GM20000 (cell line): ENCODE results near the gene OR51B6.
"Not testable (repeated sequence)": the region's sequence is repeated elsewhere in the genome, so short reads cannot be mapped to it uniquely, and the experiment has no call there.

ENCODE experiments used
- DNase-seq: peaks from one replicate; pipeline ENCODE4 v3.0.0; 2012; ENCODE audit warnings: low spot score
- TF ChIP-seq, protein P1 (sequence below): IDR thresholded peaks from 2 replicates; pipeline ENCODE4 v1.5.1; 2012; ENCODE audit warnings: mild to moderate bottlenecking, control low read depth; ENCODE audit errors: extremely low read depth, missing control alignments

Gene OR51B6, protein sequence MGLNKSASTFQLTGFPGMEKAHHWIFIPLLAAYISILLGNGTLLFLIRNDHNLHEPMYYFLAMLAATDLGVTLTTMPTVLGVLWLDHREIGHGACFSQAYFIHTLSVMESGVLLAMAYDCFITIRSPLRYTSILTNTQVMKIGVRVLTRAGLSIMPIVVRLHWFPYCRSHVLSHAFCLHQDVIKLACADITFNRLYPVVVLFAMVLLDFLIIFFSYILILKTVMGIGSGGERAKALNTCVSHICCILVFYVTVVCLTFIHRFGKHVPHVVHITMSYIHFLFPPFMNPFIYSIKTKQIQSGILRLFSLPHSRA

DNA sequence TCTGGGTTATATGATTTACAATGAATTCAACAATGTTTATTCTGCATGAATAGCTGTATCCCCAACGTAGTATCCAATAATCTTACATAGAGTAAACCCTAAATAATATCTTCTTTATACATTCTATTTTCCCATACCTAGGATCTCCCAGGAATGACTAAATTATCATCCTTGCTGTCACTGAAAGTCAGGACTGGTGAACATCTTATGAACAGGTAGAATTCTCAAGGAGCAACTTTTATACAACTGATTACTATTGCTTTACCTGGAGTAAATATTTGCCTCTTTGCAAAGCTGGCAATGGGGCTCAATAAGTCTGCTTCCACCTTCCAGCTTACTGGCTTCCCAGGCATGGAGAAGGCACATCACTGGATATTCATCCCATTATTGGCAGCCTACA is at the start of gene OR51B6:
OR51B6 (plus strand) TSS at position 301 of the 400 bp plus-strand sequence; CDS start at position 301, 0 bp downstream.
- no peak for DNase-seq
- TF ChIP-seq, protein P1, sequence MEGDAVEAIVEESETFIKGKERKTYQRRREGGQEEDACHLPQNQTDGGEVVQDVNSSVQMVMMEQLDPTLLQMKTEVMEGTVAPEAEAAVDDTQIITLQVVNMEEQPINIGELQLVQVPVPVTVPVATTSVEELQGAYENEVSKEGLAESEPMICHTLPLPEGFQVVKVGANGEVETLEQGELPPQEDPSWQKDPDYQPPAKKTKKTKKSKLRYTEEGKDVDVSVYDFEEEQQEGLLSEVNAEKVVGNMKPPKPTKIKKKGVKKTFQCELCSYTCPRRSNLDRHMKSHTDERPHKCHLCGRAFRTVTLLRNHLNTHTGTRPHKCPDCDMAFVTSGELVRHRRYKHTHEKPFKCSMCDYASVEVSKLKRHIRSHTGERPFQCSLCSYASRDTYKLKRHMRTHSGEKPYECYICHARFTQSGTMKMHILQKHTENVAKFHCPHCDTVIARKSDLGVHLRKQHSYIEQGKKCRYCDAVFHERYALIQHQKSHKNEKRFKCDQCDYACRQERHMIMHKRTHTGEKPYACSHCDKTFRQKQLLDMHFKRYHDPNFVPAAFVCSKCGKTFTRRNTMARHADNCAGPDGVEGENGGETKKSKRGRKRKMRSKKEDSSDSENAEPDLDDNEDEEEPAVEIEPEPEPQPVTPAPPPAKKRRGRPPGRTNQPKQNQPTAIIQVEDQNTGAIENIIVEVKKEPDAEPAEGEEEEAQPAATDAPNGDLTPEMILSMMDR, result no peak

DNA sequence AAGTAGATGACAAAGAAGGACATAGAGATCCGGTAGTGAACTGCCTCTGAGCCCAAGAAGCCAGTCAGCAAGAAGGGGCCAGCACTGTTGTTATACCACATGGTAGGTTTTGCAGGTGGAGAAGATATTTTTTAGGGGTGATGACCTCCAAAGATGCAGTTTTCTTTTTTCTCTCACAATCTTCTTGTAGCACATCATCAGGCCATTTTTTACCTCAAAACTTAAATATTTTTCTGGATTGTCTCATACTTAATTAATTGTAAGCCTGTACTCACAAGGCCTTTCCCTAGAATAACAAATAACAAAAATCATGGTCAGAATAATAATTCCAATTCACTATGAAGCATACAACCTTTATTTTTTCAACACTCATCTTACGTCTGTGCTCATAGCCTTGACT is 49.5 kb upstream of the OR51B6 start, which contains the start of gene OR51B4:
OR51B4 (minus strand) TSS at position 101 of the 400 bp plus-strand sequence; CDS start at position 101, 0 bp downstream.
- TF ChIP-seq, protein P1, result no peak
- DNase-seq, result no peak

DNA sequence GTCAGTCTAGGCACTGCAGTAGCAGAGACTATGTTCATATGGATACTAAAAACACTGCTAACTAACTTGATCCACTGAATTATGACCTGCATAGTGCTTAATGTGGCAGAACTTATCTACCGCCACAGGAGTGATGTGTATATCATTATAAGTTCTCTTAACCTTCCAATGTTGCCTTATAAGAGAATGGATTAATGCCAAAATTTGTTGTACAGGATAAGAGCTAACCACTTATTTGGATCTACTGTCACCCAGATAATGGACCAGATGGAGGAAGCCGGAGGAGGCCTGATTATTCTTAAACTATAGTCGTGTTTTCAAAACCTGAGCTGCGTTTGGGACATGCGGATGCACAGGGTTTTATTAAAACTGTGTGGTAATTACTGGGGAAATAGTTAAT is 47.7 kb upstream of the OR51B6 start:
- TF ChIP-seq, protein P1, result no peak
- no peak for DNase-seq

DNA sequence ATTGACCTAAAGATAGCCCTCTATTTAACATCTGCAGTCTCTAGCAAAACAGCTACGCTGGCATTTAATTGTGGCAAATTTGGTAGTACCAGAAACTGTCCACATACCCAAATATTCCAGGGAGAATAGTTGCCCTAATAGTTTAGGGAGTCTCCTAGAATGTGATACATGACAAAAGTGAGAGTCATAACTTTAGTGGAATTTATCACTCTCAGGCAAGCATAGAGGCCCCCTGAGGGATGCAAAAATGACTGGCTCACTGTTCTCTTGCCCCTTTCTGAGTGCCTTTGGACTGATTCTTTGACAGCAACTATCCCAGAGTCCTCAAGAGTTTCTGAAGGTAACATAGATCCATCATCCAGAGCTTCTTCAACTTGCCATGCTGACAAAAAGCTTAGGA is 47.3 kb upstream of the OR51B6 start:
- TF ChIP-seq, protein P1, result no peak
- no peak for DNase-seq

DNA sequence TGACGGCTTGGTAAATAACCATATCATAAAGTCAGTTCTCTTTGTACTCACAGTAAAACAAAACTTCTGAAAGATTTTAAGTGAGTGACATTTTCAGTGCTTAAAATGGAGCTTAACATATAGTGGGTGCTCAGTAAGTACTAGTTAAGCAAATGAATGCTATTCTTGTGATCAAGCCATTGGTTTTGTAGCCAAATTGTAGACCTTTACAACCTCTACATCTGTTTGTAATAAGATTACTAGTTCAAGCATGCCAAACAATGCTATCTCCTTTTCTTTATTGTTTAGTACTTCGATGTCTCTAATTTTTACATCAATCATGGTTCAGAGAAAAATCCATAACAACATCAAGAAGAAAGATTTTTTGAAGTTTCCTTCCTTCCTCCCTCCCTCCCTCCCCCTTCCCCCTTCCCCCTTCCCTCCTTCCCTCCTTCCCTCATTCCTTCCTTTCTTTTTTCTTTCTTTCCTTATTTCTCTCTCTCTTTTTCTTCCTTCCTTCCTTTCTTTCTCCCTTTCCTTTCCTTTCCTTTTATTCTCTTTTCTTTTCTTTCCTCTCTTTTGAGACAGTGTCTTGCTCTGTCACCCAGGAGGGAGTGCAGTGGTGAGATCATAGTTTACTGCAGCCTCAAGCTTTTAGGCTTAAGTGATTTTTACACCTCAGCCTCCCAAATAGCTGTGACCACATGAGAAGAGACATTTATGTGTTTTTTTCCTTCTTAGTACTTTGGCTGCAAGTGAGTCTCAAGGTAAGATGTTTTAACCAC is 43.9 kb upstream of the OR51B6 start:
- DNase-seq, result no peak
- TF ChIP-seq, protein P1, result no peak

DNA sequence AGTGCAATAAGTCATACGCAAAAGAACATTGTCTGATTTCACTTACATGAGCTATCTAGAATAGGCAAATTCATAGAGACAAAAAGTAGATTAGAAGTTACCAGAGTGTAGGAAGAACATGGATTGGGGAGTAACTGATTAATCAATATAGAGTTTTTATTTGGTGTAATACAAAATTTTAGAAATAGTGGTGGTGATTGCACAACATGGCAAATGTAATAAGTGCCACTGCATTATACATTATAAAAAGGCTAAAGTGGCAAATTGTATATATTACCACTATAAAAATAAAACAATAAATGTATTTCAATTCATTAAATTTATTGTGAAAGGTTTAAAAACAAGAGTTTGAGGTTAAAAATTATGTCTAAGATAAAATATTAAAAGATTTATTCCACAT is 40.9 kb upstream of the OR51B6 start:
- TF ChIP-seq, protein P1, result no peak
- no peak for DNase-seq

DNA sequence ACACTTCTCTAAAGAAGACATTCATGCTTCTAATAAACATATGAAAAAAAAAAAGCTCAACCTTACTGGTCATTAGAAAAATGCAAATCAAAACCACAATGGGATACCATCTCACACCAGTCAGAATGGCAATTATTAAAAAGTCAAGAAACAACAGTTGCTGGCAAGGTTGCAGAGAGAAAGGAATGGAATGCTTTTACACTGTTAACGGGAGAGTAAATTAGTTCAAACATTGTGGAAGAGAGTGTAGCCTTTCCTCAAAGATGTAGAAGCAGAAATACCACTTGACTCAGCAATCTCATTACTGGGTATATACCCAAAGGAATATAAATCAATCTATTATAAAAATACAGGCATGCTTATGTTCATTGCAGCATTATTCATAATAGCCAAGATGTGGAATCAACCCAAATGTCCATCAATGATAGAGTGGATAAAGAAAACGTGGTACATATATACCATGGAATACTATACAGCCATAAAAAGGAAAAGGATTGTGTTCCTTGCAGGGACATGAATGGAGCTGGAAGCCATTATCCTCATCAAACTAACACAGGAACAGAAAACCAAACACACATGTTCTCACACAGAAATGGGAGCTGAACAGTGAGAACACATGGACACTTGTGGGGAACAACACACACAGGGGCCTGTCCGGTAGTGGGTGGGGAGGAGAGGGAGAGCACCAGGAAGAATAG is 37.8 kb upstream of the OR51B6 start:
- not testable (repeated sequence) for DNase-seq
